A549 (cell line): ENCODE data around the gene ZNF638. TPM values are rescaled to one million over a fixed set of nuclear protein-coding genes. Genes with fewer than 3 reads are reported as not detected.

Experiments
- ATAC-seq, 2 experiments: fragments of 200-7000 bp in 1 of 2; fragments of >200 bp in 1 of 2; cut with Nextera tagmentation in 1 of 2; cut with Tn5 transposase in 1 of 2; 3 replicates each; pipeline versions ENCODE4 v1.8.0 to v1.9.1; 2018 to 2020; ENCODE audit warnings: mild to moderate bottlenecking in 1 of 2, moderate library complexity in 1 of 2
- CTCF ChIA-PET: fragments of 300-600 bp; sonication (Branson Sonifier 250); formaldehyde crosslinking; extraction: SDS; loops from one replicate; lab custom pipeline; 2021; ENCODE audit warnings: antibody characterized with exemption, inconsistent platforms; lab: Yijun Ruan, JAX
- POLR2A ChIA-PET: fragments of 350-600 bp; formaldehyde crosslinking; extraction: SDS; loops from one replicate; lab custom pipeline; 2021; ENCODE audit warnings: antibody characterized with exemption, inconsistent platforms; lab: Yijun Ruan, JAX
- DNase-seq, 2 experiments: peaks; one replicate each; pipeline versions ENCODE4 v3.0.0 to v3.0.0-alpha.2; 2011 to 2016; ENCODE audit warnings: low read depth in 1 of 2, low spot score in 1 of 2
- FAIRE-seq: peaks from 2 replicates; lab custom pipeline; 2011; peaks lifted over from hg19 to GRCh38; lab: Jason Lieb, UNC
- H3K27ac ChIP-seq, 2 experiments: fragments of >200 bp; sonication (Bioruptor Twin); formaldehyde crosslinking; 3 replicates each; pipeline ENCODE4 v1.5.1; 2016 to 2017
- H3K4me1 ChIP-seq: fragments of >200 bp; sonication (Bioruptor Twin); formaldehyde crosslinking; 3 replicates; pipeline ENCODE4 v1.6.1; 2016
- H3K4me2 ChIP-seq: fragments of >200 bp; sonication (Bioruptor Twin); formaldehyde crosslinking; 3 replicates; pipeline ENCODE4 v1.6.1; 2016
- H3K4me3 ChIP-seq: fragments of >200 bp; sonication (Bioruptor Twin); formaldehyde crosslinking; 3 replicates; pipeline ENCODE4 v1.5.1; 2016
- H3K9me3 ChIP-seq: fragments of >200 bp; sonication (Bioruptor Twin); formaldehyde crosslinking; 3 replicates; pipeline ENCODE4 v1.6.1; 2016
- BHLHE40 ChIP-seq: IDR thresholded peaks from 2 replicates; pipeline ENCODE4 v1.6.1; 2012; ENCODE audit warnings: low read depth, low read length, inconsistent platforms
- CTCF ChIP-seq: fragments of >200 bp; sonication (Bioruptor Twin); formaldehyde crosslinking; IDR thresholded peaks from 3 replicates; pipeline ENCODE4 v1.5.1; 2016
- ESRRA ChIP-seq: fragments of 150-350 bp; IDR thresholded peaks from 2 replicates; pipeline ENCODE4 v1.6.1; 2014; ENCODE audit warnings: mild to moderate bottlenecking, low read length, borderline replicate concordance
- FOSL2 ChIP-seq, 2 experiments: fragments of 450-650 bp in 1 of 2; fragments of >200 bp in 1 of 2; sonication (Bioruptor Twin) in 1 of 2; formaldehyde crosslinking; IDR thresholded peaks; 2 replicates each; pipeline versions ENCODE4 v1.5.0 to v1.6.1; 2016 to 2020; ENCODE audit warnings: mild to moderate bottlenecking in 1 of 2, moderate library complexity in 1 of 2
- HES2 ChIP-seq: fragments of >200 bp; sonication (Bioruptor Twin); formaldehyde crosslinking; IDR thresholded peaks from 2 replicates; pipeline ENCODE4 v1.6.1; 2016
- HOXB5 ChIP-seq: fragments of 250-450 bp; sonication (Bioruptor Pico); IDR thresholded peaks from 2 replicates; pipeline ENCODE4 v1.5.0; 2020; ENCODE audit warnings: mild to moderate bottlenecking, moderate library complexity
- KDM5A ChIP-seq: fragments of 200-600 bp; sonication (generic); IDR thresholded peaks from 2 replicates; pipeline ENCODE4 v1.6.1; 2016; ENCODE audit warnings: antibody characterized with exemption, mild to moderate bottlenecking
- MAFK ChIP-seq: fragments of 450-650 bp; IDR thresholded peaks from 2 replicates; pipeline ENCODE4 v1.6.1; 2014; ENCODE audit not compliant: partially characterized antibody
- MAZ ChIP-seq: fragments of 150-350 bp; IDR thresholded peaks from 2 replicates; pipeline ENCODE4 v1.6.1; 2014; ENCODE audit warnings: antibody characterized with exemption, low read depth, low read length, borderline replicate concordance
- NPAS2 ChIP-seq: fragments of 250-450 bp; sonication (Bioruptor Pico); IDR thresholded peaks from 2 replicates; pipeline ENCODE4 v1.8.0; 2022; ENCODE audit warnings: mild to moderate bottlenecking, moderate library complexity, borderline replicate concordance
- PHF8 ChIP-seq: fragments of 200-600 bp; sonication (generic); IDR thresholded peaks from 2 replicates; pipeline ENCODE4 v1.6.1; 2016; ENCODE audit warnings: low read depth, mild to moderate bottlenecking, antibody characterized with exemption, moderate library complexity, borderline replicate concordance
- RAD21 ChIP-seq, 2 experiments: fragments of >200 bp in 1 of 2; sonication (Bioruptor Twin) in 1 of 2; formaldehyde crosslinking in 1 of 2; IDR thresholded peaks in 1 of 2; conservative IDR thresholded peaks in 1 of 2; 2 replicates in 1 of 2; 3 replicates in 1 of 2; pipeline ENCODE4 v1.6.1; 2012 to 2018; ENCODE audit warnings: inconsistent platforms in 1 of 2
- RCOR1 ChIP-seq: fragments of 150-350 bp; IDR thresholded peaks from 2 replicates; pipeline ENCODE4 v1.6.1; 2014; ENCODE audit warnings: antibody characterized with exemption, low read length, low read depth
- REST ChIP-seq: fragments of 200-600 bp; sonication (generic); IDR thresholded peaks from 2 replicates; pipeline ENCODE4 v1.6.1; 2016; ENCODE audit warnings: antibody characterized with exemption, mild to moderate bottlenecking, moderate library complexity
- WGBS: methylation state at CpG from one replicate; pipeline ENCODE4 v1.1.6; 2017; ENCODE audit errors: missing lambda C conversion rate; 5-methylcytosine and 5-hydroxymethylcytosine counted together
- polyA plus RNA-seq, 4 experiments: library from polyadenylated mRNA; depleted of rRNA in 3 of 4; stranded (reverse); fragments of >200 nt; fragmentation: RNase III in 1 of 4; extraction: RNeasy Plus Mini Kit Qiagen cat#74134 plus additional on column Dnase treatment in 1 of 4; gene quantifications; 2 replicates in 3 of 4; 3 replicates in 1 of 4; pipeline ENCODE4 v1.2.3, GENCODE V29; 2011 to 2017
- TF ChIP-seq, protein P1 (sequence below): fragments of 450-650 bp; IDR thresholded peaks from 2 replicates; pipeline ENCODE4 v1.6.1; 2014; ENCODE audit warnings: antibody characterized with exemption

Gene ZNF638
- polyA plus RNA-seq, 2 of the 4 experiments (the other 2 are of a cell fraction): 74.2 to 160 TPM

DNA sequence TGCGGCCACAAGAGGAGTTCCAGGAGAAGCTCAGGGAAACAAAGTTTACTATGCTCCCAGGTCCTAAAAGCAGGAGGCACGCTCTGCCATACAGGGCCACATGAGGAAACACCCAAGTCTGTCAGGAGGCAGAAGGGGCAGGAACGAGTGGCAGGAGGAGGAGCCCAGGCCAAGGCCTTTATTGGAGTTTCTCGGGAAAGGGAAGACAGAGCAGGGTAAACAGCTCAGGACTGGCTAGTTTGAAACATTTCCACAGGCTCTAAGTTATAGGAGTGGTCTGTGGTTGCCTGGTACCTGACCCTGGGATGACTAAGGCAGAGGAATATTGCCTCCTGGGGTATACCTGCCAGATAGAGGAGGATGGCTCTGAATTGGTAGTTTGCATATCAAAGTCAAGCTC is 3.7 kb upstream of the ZNF638 start:
- Histone ChIP-seq H3K27ac (no peak overlapping the region), H3K4me3 (no peak overlapping the region), H3K4me1 (peaks cover 3% of the 10 kb centered on the region; the same call in 2 of the 3 replicates), H3K9me3 (no peaks in the 10 kb centered on the region), H3K4me2 (no peak overlapping the region)
- ATAC-seq (no peak), DNase-seq (no peak), FAIRE-seq (no peak)
- ChIA-PET POLR2A (no interaction called here), CTCF (interaction anchor here (0.6 to 3.4 kb wide), 6 partner anchors 12 to 183 kb away, joined by 3 to 20 read pairs (median 4); no protein-coding TSS in a partner anchor)
- WGBS: 67% methylated on average over 4 of the region's 4 CpGs
- TF ChIP-seq PHF8 (no peak), BHLHE40 (no peak), MAZ (no peak), HES2 (no peak), HOXB5 (CRISPR knock-in tag) (no peak), NPAS2 (CRISPR knock-in tag) (no peak), RCOR1 (no peak)
- TF ChIP-seq, protein P1, sequence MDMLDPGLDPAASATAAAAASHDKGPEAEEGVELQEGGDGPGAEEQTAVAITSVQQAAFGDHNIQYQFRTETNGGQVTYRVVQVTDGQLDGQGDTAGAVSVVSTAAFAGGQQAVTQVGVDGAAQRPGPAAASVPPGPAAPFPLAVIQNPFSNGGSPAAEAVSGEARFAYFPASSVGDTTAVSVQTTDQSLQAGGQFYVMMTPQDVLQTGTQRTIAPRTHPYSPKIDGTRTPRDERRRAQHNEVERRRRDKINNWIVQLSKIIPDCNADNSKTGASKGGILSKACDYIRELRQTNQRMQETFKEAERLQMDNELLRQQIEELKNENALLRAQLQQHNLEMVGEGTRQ: no peak

- Histone ChIP-seq H3K9me3 (no peaks in the 10 kb centered on the region), H3K4me2 (no peak overlapping the region), H3K4me1 (peaks cover 19% of the 10 kb centered on the region), H3K4me3 (no peak overlapping the region), H3K27ac (no peak overlapping the region)
- ChIA-PET POLR2A (no interaction called here), CTCF (interaction anchor here (0.6 to 4.6 kb wide), 13 partner anchors 8 to 1039 kb away, joined by 3 to 41 read pairs (median 7); no protein-coding TSS in a partner anchor)
- ATAC-seq (no peak), DNase-seq (no peak), FAIRE-seq (no peak)
- TF ChIP-seq KDM5A (no peak), MAFK (peak; percentile 84)
Measured at GRCh38 chr2:71330155-71330554, 1.4 kb upstream of the ZNF638 start.

- H3K4me1 ChIP-seq: peaks cover 19% of the 10 kb centered on the region
- no peaks in the 10 kb centered on the region for H3K9me3 ChIP-seq
- TF ChIP-seq ESRRA: no peak
- no peak for TF ChIP-seq RCOR1
- TF ChIP-seq RAD21 (conservative IDR thresholded peaks at IDR 0.05 in 1 of 2, IDR thresholded peaks at IDR 0.05 in 1 of 2): no peak
- TF ChIP-seq REST: no peak
- TF ChIP-seq CTCF: no peak
- no peak for TF ChIP-seq FOSL2 (IDR thresholded peaks at IDR 0.05)
- TF ChIP-seq FOSL2 (CRISPR knock-in tag; IDR thresholded peaks at IDR 0.05): no peak
- TF ChIP-seq, all 56 proteins: peak for 0
- ATAC-seq (no peak), FAIRE-seq (no peak), DNase-seq (no peak)
- peak overlapping the region; percentile 89 for H3K4me3 ChIP-seq
- H3K27ac ChIP-seq: peak overlapping the region; percentile 32 to 96; a peak in 4 of 6 replicates
- 29% methylated on average over 14 of the region's 14 CpGs for WGBS
- POLR2A ChIA-PET: interaction anchor here (0.6 to 2.5 kb wide), 19 partner anchors 8 to 262 kb away, joined by 3 to 25 read pairs (median 4); partner anchors contain the start of genes MCEE, MPHOSPH10, NAGK and PAIP2B
- peak overlapping the region; percentile 70 for H3K4me2 ChIP-seq
- CTCF ChIA-PET: interaction anchor here (0.6 to 4.6 kb wide), 29 partner anchors 8 to 1039 kb away, joined by 3 to 41 read pairs (median 4); no protein-coding TSS in a partner anchor
Measured at GRCh38 chr2:71330585-71331330, 824 bp upstream of the ZNF638 start.
